Mesothelial cell of epicardium (in vitro differentiated cells): ENCODE data around the gene FYN. TPM values are rescaled to one million over a fixed set of nuclear protein-coding genes. Genes with fewer than 3 reads are reported as not detected.
A peak's percentile ranks its signal among the peaks of the same experiment; 100 is the strongest.
"Not testable (repeated sequence)": the region's sequence is repeated elsewhere in the genome, so short reads cannot be mapped to it uniquely, and the experiment has no call there.

ENCODE experiments used
- DNase-seq, 2 experiments: peaks; one replicate each; pipeline ENCODE4 v3.0.0; 2021; ENCODE audit warnings: low spot score in 2 of 2; ENCODE audit not compliant: unreplicated experiment in 2 of 2
- H3K27ac Mint-ChIP-seq: 2 replicates; pipeline ENCODE4 v1.8.0; 2021; ENCODE audit warnings: mixed read lengths
- H3K27me3 Mint-ChIP-seq: 2 replicates; pipeline ENCODE4 v1.8.0; 2021; ENCODE audit warnings: low read depth, mixed read lengths
- H3K36me3 Mint-ChIP-seq: 2 replicates; pipeline ENCODE4 v1.8.0; 2021; ENCODE audit warnings: mixed read lengths
- H3K4me1 Mint-ChIP-seq: 2 replicates; pipeline ENCODE4 v1.8.0; 2021; ENCODE audit warnings: mixed read lengths
- H3K4me3 Mint-ChIP-seq: 2 replicates; pipeline ENCODE4 v1.8.0; 2021; ENCODE audit warnings: mild to moderate bottlenecking, moderate library complexity, mixed read lengths
- H3K9me3 Mint-ChIP-seq: 2 replicates; pipeline ENCODE4 v1.8.0; 2021; ENCODE audit warnings: mixed read lengths
- total RNA-seq: library from RNA; stranded (reverse); gene quantifications from 3 replicates; pipeline ENCODE4 v1.2.1, GENCODE V29; 2021
- TF ChIP-seq, protein P1 (sequence below): fragments of 200-600 bp; sonication (generic); IDR thresholded peaks from one replicate; pipeline ENCODE4 v1.5.0; 2021; ENCODE audit warnings: antibody characterized with exemption; ENCODE audit not compliant: unreplicated experiment

FYN gene
- total RNA-seq, 1 donor from 2014 or later, result 115 TPM

DNA sequence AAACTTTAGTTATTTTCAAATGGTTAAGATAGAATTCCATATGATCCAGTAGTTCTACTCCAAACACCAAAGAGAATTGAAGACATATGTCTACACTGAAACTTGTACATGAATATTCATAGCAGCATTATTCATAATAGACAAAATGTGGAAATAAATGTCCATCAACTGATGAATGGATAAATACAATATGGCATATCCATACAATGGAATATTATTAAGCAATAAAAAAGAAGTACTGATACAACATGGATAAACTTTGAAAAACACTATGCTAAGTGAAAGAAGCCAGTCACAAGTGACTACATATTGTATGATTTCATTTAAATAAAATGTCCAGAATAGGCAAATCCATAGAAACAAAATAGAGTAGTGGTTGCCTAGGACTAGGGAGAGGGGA lies 234.0 kb downstream of the FYN start:
- DNase-seq, result no peak
- peaks cover 18% of the 10 kb centered on the region for H3K9me3 Mint-ChIP-seq
- H3K4me3 Mint-ChIP-seq, result no peak overlapping the region
- no peak overlapping the region for H3K27ac Mint-ChIP-seq
- H3K36me3 Mint-ChIP-seq, result peaks cover 10% of the 10 kb centered on the region
- no peaks in the 10 kb centered on the region for H3K27me3 Mint-ChIP-seq
- TF ChIP-seq, protein P1, sequence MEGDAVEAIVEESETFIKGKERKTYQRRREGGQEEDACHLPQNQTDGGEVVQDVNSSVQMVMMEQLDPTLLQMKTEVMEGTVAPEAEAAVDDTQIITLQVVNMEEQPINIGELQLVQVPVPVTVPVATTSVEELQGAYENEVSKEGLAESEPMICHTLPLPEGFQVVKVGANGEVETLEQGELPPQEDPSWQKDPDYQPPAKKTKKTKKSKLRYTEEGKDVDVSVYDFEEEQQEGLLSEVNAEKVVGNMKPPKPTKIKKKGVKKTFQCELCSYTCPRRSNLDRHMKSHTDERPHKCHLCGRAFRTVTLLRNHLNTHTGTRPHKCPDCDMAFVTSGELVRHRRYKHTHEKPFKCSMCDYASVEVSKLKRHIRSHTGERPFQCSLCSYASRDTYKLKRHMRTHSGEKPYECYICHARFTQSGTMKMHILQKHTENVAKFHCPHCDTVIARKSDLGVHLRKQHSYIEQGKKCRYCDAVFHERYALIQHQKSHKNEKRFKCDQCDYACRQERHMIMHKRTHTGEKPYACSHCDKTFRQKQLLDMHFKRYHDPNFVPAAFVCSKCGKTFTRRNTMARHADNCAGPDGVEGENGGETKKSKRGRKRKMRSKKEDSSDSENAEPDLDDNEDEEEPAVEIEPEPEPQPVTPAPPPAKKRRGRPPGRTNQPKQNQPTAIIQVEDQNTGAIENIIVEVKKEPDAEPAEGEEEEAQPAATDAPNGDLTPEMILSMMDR, result no peak
- peaks cover 4% of the 10 kb centered on the region for H3K4me1 Mint-ChIP-seq

DNA sequence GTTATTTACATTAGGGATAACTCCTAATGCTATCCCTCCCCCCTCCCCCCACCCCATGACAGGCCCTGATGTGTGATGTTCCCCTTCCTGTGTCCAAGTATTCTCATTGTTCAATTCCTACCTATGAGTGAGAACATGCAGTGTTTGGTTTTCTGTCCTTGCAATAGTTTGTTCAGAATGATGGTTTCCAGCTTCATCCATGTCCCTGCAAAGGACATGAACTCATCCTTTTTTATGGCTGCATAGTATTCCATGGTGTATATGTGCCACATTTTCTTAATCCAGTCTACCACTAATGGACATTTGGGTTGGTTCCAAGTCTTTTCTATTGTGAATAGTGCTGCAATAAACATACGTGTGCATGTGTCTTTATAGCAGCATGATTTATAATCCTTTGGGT lies 238.3 kb downstream of the FYN start:
- H3K4me1 Mint-ChIP-seq, result peaks cover 15% of the 10 kb centered on the region
- H3K27me3 Mint-ChIP-seq, H3K27ac Mint-ChIP-seq, H3K4me3 Mint-ChIP-seq, H3K36me3 Mint-ChIP-seq, DNase-seq: not testable (repeated sequence)
- H3K9me3 Mint-ChIP-seq, result peaks cover 13% of the 10 kb centered on the region

DNA sequence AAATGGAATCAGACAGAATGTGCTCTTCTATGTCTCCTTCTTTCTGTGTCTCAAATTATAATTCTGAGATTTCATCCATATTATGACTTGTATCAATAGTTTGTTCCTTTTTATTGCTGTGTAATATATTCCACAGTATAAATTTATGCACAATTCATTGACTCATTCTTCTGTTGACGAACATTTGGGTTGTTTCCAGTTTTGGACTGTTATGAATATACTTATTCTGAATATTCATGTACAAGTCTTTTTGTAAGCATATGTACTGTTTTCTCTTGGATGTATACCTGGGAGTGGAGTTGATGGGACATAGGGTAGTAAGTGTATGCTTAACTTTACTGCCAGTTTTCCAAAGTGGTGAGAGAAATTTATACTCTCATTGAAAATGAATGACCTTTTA lies 239.4 kb downstream of the FYN start:
- no peak overlapping the region for H3K4me3 Mint-ChIP-seq
- peaks cover 2% of the 10 kb centered on the region for H3K36me3 Mint-ChIP-seq
- H3K4me1 Mint-ChIP-seq, result peaks cover 15% of the 10 kb centered on the region

DNA sequence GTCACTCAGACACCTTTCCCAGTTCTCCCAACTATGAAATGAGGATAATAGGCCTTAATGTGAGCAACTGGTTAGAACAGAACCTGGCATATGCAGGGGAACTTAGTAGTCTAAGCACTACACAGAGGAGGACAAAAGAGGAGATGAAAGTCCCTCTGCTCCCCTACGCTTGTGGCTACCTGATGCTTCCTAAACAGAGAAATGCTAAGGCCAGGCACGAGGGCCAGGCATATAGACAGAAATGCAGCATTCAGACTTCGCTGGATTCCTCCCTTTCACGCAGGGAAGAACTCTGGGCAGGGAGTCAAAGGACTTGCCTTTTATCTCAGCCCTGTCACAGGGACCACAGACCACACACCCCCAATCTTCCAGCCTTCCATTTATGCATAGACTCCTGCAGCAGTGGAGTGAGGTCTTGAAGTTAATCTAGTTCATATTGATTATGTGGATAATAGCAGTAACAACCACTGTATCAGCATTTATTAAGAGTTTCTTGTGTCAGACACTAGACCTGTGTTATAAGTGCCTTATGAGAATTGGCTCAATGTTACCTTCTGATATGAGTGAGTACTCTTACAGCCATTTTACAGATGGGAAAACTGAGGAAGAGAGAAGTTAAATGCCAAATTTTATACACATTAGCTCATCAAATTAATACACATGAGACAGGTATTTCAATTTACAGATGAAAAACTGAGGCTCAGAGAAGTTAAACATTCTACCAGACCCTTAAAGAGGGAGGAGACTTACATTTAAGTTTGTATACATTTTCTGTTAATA lies 240.6 kb downstream of the FYN start:
- no peak for DNase-seq
- Mint-ChIP-seq H3K4me3 (no peak overlapping the region), H3K9me3 (peaks cover 15% of the 10 kb centered on the region), H3K27ac (peak overlapping the region; percentile 12), H3K27me3 (no peaks in the 10 kb centered on the region), H3K36me3 (peaks cover 2% of the 10 kb centered on the region), H3K4me1 (peaks cover 19% of the 10 kb centered on the region)
- TF ChIP-seq, protein P1, result no peak

More for the DNA sequence above, 239.4 kb downstream of the FYN start:
- H3K9me3 Mint-ChIP-seq, result peaks cover 12% of the 10 kb centered on the region
- DNase-seq, result no peak
- H3K27ac Mint-ChIP-seq, result no peak overlapping the region
- TF ChIP-seq, protein P1, result no peak
- H3K27me3 Mint-ChIP-seq, result no peaks in the 10 kb centered on the region

DNA sequence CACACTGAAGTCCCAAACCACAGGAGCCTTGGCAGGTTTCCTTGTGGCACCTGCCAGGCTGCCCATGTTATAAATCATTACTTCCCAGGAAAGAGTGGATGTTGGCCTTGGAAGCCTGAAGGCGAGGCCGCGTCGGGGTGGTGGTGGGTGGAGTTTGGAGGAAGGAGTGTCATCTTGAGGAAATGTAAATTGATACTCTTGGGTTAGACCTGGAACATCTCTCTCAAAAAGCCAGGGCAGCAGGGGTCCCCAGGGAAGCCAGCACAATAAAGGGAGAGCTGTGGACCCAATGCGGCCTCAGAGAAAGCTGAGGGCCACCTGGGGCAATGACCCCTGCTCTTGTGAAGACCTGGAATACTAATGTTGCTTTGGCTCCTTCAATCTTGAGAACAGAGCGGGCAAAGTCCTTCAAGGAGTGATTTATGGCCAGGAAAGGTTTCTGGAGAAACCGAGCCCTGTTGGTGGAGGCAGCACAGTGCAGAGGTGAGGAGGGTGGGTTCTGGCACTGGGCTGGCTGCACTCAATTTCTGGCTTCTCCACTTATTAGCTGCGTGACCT lies 241.3 kb downstream of the FYN start:
- no peak overlapping the region for H3K4me3 Mint-ChIP-seq
- no peaks in the 10 kb centered on the region for H3K27me3 Mint-ChIP-seq
- H3K9me3 Mint-ChIP-seq, result peaks cover 15% of the 10 kb centered on the region
- H3K27ac Mint-ChIP-seq, result no peak overlapping the region
- H3K4me1 Mint-ChIP-seq, result peaks cover 19% of the 10 kb centered on the region
- DNase-seq, result no peak
- TF ChIP-seq, protein P1, result no peak
- H3K36me3 Mint-ChIP-seq, result peaks cover 2% of the 10 kb centered on the region

DNA sequence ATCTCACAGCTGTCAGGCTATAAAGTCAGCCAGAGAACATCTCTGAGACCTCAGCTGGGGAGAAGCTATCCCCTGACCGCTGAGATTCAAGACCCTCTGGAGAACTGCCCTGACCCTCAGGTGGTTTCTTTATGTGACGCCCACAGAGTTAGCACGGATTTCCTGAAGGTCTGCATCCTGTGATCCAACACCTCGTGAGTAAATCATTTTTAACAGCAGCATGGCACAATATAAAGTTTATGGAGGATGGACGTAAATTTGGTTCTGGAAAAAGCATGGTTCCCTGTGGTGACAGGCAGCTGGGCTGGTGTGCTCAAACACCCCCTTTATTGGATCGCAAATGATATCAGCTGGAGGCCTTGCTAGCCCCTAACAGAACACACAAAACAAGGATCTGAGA lies 242.2 kb downstream of the FYN start:
- H3K9me3 Mint-ChIP-seq, result peaks cover 10% of the 10 kb centered on the region
- no peaks in the 10 kb centered on the region for H3K27me3 Mint-ChIP-seq
- DNase-seq, result no peak
- TF ChIP-seq, protein P1, result no peak
- H3K4me3 Mint-ChIP-seq, result no peak overlapping the region
- H3K27ac Mint-ChIP-seq, result no peak overlapping the region
- H3K4me1 Mint-ChIP-seq, result peaks cover 22% of the 10 kb centered on the region
- peaks cover 2% of the 10 kb centered on the region for H3K36me3 Mint-ChIP-seq
